K562 (cell line): ENCODE results near the gene CRAMP1. TPM values are rescaled to one million over a fixed set of nuclear protein-coding genes. Genes with fewer than 3 reads are reported as not detected.

Experiments
- ARHGAP35 ChIP-seq: fragments of 450-650 bp; IDR thresholded peaks from 2 replicates; pipeline ENCODE4 v1.6.1; 2018; ENCODE audit not compliant: partially characterized antibody
- CEBPG ChIP-seq, 3 experiments: fragments of 200-800 bp in 1 of 3; sonication (Bioruptor generic) in 1 of 3; sonication (generic) in 1 of 3; formaldehyde crosslinking in 1 of 3; IDR thresholded peaks in 2 of 3; conservative IDR thresholded peaks in 1 of 3; 2 replicates each; pipeline versions ENCODE4 v1.6.1 to v1.8.0; 2016 to 2022; ENCODE audit warnings: missing compliant biosample characterization in 2 of 3, missing genetic modification characterization in 2 of 3, mild to moderate bottlenecking in 1 of 3, missing genetic modification reagents in 1 of 3
- HMG20A ChIP-seq: fragments of 450-650 bp; formaldehyde crosslinking; conservative IDR thresholded peaks from 2 replicates; pipeline ENCODE4 v1.4.0; 2020; ENCODE audit warnings: mild to moderate bottlenecking, mixed read lengths
- ILK ChIP-seq: fragments of 450-650 bp; IDR thresholded peaks from 2 replicates; pipeline ENCODE4 v1.6.1; 2016; ENCODE audit warnings: missing genetic modification characterization, low read depth, mild to moderate bottlenecking, missing compliant biosample characterization, moderate library complexity, borderline replicate concordance
- MEIS2 ChIP-seq: fragments of 450-650 bp; IDR thresholded peaks from 2 replicates; pipeline ENCODE4 v1.6.1; 2014; ENCODE audit warnings: mild to moderate bottlenecking; ENCODE audit not compliant: partially characterized antibody
- NRF1 ChIP-seq, 2 experiments: fragments of 450-650 bp; IDR thresholded peaks in 1 of 2; conservative IDR thresholded peaks in 1 of 2; 2 replicates each; pipeline ENCODE4 v1.6.1; 2014; ENCODE audit warnings: mild to moderate bottlenecking in 2 of 2
- PRMT5 ChIP-seq: sonication (generic); formaldehyde crosslinking; IDR thresholded peaks from 2 replicates; pipeline ENCODE4 v1.5.0; 2020; ENCODE audit warnings: missing genetic modification reagents
- PURB ChIP-seq: sonication (generic); formaldehyde crosslinking; IDR thresholded peaks from 2 replicates; pipeline ENCODE4 v1.9.0; 2021; ENCODE audit warnings: low read depth, mild to moderate bottlenecking, missing genetic modification reagents
- RBM39 ChIP-seq: fragments of 200-400 bp; formaldehyde crosslinking; optimal IDR thresholded peaks from 2 replicates; pipeline ENCODE3; 2018; ENCODE audit warnings: low read depth, low read length
- SIN3B ChIP-seq: fragments of 450-650 bp; IDR thresholded peaks from 2 replicates; pipeline ENCODE4 v1.6.1; 2017; ENCODE audit warnings: low read depth, mild to moderate bottlenecking, moderate library complexity
- SRSF9 ChIP-seq: fragments of 200-400 bp; formaldehyde crosslinking; IDR thresholded peaks from 2 replicates; pipeline ENCODE4 v1.6.1; 2017; ENCODE audit warnings: low read depth, low read length, borderline replicate concordance
- TSC22D4 ChIP-seq: fragments of 450-650 bp; IDR thresholded peaks from 2 replicates; pipeline ENCODE4 v1.6.1; 2016; ENCODE audit warnings: missing genetic modification characterization, missing biosample characterization, control low read depth
- XRCC4 ChIP-seq: IDR thresholded peaks from one replicate; pipeline ENCODE4 v1.6.1; 2011; ENCODE audit not compliant: insufficient read depth, insufficient read length; ENCODE audit errors: extremely low read depth
- ZBTB1 ChIP-seq: sonication (generic); formaldehyde crosslinking; IDR thresholded peaks from 2 replicates; pipeline ENCODE4 v1.8.1; 2023; ENCODE audit warnings: missing genetic modification reagents, low read depth, mild to moderate bottlenecking, borderline replicate concordance
- ZNF121 ChIP-seq: sonication (generic); formaldehyde crosslinking; conservative IDR thresholded peaks from 2 replicates; pipeline ENCODE4 v1.8.0; 2022; ENCODE audit warnings: missing genetic modification reagents
- ZNF717 ChIP-seq: fragments of 250-450 bp; sonication (Bioruptor Pico); IDR thresholded peaks from 2 replicates; pipeline ENCODE4 v1.5.0; 2021
- polyA plus RNA-seq, 8 experiments: library from polyadenylated mRNA; depleted of rRNA in 4 of 8; stranded (reverse) in 5 of 8; unstranded in 3 of 8; fragments of >200 nt; fragmentation: Nextera tagmentation in 2 of 8; fragmentation: Illumina TruSeq in 1 of 8; extraction: Ambion mirVana in 2 of 8; extraction: Trizol in 1 of 8; gene quantifications; 2 replicates each; pipeline versions ENCODE4 v1.2.1 to v1.2.3, GENCODE V29; 2011 to 2014; ENCODE audit warnings: inconsistent platforms in 1 of 8, missing spikeins in 1 of 8
- total RNA-seq, 7 experiments: library from RNA; depleted of rRNA in 6 of 7; stranded (reverse); fragments of >200 nt in 6 of 7; fragmentation: Illumina TruSeq in 2 of 7; extraction: Trizol in 2 of 7; gene quantifications; 2 replicates each; pipeline versions ENCODE4 v1.2.1 to v1.2.3, GENCODE V29; 2011 to 2021; ENCODE audit warnings: low replicate concordance in 1 of 7
- TF ChIP-seq, protein P1 (sequence below): sonication (generic); formaldehyde crosslinking; IDR thresholded peaks from 2 replicates; pipeline ENCODE4 v1.8.1; 2023; ENCODE audit warnings: mild to moderate bottlenecking, missing genetic modification reagents
- TF ChIP-seq, protein P2 (sequence below): fragments of 450-650 bp; IDR thresholded peaks from 2 replicates; pipeline ENCODE4 v1.6.1; 2017; ENCODE audit warnings: antibody characterized with exemption, mild to moderate bottlenecking
- TF ChIP-seq, protein P3 (sequence below), 3 experiments: fragments of 200-800 bp in 1 of 3; sonication (Bioruptor generic) in 1 of 3; sonication (generic) in 1 of 3; formaldehyde crosslinking in 1 of 3; IDR thresholded peaks; 2 replicates each; pipeline versions ENCODE4 v1.6.1 to v1.8.0; 2016 to 2022; ENCODE audit warnings: mild to moderate bottlenecking in 2 of 3, missing compliant biosample characterization in 2 of 3, missing genetic modification characterization in 2 of 3, missing genetic modification reagents in 1 of 3
- TF ChIP-seq, protein P4 (sequence below): fragments of 250-450 bp; sonication (Bioruptor Pico); IDR thresholded peaks from 2 replicates; pipeline ENCODE4 v1.5.1; 2021; ENCODE audit warnings: mild to moderate bottlenecking

Gene CRAMP1
- total and polyA plus RNA-seq, 9 of the 15 experiments (the other 6 are each of a cell fraction or from before 2014, with no cell fraction given), result 0.52 to 20.8 (median 7.5) TPM

DNA sequence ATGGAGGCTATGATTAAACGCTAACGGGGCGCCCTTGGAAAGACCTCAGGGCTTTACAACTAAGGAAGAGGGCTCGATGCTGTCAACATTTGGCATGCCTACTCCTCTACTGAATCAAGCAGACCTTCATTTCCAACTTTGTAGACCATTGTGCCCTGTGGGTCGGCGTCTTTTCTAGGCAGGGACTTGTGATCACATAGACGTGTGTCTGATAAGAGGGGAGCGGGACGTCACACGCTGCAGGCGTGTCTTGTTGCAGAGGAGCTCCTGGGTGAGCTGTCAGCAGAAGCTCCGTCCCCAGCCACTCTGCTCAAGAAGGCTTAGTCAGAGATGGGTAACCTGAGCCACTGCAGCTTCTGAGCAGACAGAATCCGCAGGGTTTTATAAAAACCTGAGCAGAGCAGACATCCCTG lies 96.6 kb downstream of the CRAMP1 start (continued):
- TF ChIP-seq MEIS2, result peak; percentile 71
- TF ChIP-seq SRSF9, result no peak
- TF ChIP-seq, protein P1, sequence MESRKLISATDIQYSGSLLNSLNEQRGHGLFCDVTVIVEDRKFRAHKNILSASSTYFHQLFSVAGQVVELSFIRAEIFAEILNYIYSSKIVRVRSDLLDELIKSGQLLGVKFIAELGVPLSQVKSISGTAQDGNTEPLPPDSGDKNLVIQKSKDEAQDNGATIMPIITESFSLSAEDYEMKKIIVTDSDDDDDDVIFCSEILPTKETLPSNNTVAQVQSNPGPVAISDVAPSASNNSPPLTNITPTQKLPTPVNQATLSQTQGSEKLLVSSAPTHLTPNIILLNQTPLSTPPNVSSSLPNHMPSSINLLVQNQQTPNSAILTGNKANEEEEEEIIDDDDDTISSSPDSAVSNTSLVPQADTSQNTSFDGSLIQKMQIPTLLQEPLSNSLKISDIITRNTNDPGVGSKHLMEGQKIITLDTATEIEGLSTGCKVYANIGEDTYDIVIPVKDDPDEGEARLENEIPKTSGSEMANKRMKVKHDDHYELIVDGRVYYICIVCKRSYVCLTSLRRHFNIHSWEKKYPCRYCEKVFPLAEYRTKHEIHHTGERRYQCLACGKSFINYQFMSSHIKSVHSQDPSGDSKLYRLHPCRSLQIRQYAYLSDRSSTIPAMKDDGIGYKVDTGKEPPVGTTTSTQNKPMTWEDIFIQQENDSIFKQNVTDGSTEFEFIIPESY (CRISPR knock-in tag), result no peak
- TF ChIP-seq RBM39, result peak; percentile 14
- TF ChIP-seq, protein P2, sequence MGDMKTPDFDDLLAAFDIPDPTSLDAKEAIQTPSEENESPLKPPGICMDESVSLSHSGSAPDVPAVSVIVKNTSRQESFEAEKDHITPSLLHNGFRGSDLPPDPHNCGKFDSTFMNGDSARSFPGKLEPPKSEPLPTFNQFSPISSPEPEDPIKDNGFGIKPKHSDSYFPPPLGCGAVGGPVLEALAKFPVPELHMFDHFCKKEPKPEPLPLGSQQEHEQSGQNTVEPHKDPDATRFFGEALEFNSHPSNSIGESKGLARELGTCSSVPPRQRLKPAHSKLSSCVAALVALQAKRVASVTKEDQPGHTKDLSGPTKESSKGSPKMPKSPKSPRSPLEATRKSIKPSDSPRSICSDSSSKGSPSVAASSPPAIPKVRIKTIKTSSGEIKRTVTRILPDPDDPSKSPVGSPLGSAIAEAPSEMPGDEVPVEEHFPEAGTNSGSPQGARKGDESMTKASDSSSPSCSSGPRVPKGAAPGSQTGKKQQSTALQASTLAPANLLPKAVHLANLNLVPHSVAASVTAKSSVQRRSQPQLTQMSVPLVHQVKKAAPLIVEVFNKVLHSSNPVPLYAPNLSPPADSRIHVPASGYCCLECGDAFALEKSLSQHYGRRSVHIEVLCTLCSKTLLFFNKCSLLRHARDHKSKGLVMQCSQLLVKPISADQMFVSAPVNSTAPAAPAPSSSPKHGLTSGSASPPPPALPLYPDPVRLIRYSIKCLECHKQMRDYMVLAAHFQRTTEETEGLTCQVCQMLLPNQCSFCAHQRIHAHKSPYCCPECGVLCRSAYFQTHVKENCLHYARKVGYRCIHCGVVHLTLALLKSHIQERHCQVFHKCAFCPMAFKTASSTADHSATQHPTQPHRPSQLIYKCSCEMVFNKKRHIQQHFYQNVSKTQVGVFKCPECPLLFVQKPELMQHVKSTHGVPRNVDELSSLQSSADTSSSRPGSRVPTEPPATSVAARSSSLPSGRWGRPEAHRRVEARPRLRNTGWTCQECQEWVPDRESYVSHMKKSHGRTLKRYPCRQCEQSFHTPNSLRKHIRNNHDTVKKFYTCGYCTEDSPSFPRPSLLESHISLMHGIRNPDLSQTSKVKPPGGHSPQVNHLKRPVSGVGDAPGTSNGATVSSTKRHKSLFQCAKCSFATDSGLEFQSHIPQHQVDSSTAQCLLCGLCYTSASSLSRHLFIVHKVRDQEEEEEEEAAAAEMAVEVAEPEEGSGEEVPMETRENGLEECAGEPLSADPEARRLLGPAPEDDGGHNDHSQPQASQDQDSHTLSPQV, result 0 out of 2 replicates have a peak, but pooled peaks have one; percentile 38
- TF ChIP-seq NRF1 (conservative IDR thresholded peaks at IDR 0.05 in 1 of 2, IDR thresholded peaks at IDR 0.05 in 1 of 2), result peak; percentile 55 to 63
- TF ChIP-seq, protein P3, sequence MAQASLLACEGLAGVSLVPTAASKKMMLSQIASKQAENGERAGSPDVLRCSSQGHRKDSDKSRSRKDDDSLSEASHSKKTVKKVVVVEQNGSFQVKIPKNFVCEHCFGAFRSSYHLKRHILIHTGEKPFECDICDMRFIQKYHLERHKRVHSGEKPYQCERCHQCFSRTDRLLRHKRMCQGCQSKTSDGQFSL (CRISPR knock-in tag; IDR thresholded peaks at IDR 0.05), result no peak
- TF ChIP-seq, protein P3 (tag; IDR thresholded peaks at IDR 0.05), result no peak
- TF ChIP-seq PRMT5 (CRISPR knock-in tag), result no peak
- no peak for TF ChIP-seq SIN3B
- TF ChIP-seq, protein P4, sequence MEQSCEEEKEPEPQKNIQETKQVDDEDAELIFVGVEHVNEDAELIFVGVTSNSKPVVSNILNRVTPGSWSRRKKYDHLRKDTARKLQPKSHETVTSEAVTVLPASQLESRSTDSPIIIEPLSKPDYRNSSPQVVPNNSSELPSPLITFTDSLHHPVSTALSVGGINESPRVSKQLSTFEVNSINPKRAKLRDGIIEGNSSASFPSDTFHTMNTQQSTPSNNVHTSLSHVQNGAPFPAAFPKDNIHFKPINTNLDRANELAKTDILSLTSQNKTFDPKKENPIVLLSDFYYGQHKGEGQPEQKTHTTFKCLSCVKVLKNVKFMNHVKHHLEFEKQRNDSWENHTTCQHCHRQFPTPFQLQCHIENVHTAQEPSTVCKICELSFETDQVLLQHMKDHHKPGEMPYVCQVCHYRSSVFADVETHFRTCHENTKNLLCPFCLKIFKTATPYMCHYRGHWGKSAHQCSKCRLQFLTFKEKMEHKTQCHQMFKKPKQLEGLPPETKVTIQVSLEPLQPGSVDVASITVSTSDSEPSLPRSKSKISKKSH (CRISPR knock-in tag), result no peak
- TF ChIP-seq XRCC4, result no peak
- TF ChIP-seq TSC22D4 (tag), result no peak
- no peak for TF ChIP-seq PURB (CRISPR knock-in tag)
- TF ChIP-seq CEBPG (CRISPR knock-in tag; IDR thresholded peaks at IDR 0.05), result 0 out of 2 replicates have a peak, but pooled peaks have one; percentile 48
- no peak for TF ChIP-seq CEBPG (tag; conservative IDR thresholded peaks at IDR 0.05 in 1 of 2, IDR thresholded peaks at IDR 0.05 in 1 of 2)
- no peak for TF ChIP-seq HMG20A (CRISPR knock-in tag)
- TF ChIP-seq ZNF121 (CRISPR knock-in tag), result no peak
- TF ChIP-seq ZNF717 (CRISPR knock-in tag), result no peak
- no peak for TF ChIP-seq ILK (tag)
- TF ChIP-seq ZBTB1 (CRISPR knock-in tag), result no peak
- TF ChIP-seq ARHGAP35, result no peak
